Epithelial cell of prostate (primary cell): Measurements from ENCODE around the gene C16orf96.

Experiments
- DNase-seq: peaks from one replicate; pipeline ENCODE4 v3.0.0-alpha.2; 2011; ENCODE audit warnings: low read depth, low spot score
- H3K27ac ChIP-seq: fragments of 450-650 bp; 2 replicates; pipeline ENCODE4 v1.5.1; 2017; ENCODE audit warnings: mild to moderate bottlenecking

C16orf96 gene

DNA sequence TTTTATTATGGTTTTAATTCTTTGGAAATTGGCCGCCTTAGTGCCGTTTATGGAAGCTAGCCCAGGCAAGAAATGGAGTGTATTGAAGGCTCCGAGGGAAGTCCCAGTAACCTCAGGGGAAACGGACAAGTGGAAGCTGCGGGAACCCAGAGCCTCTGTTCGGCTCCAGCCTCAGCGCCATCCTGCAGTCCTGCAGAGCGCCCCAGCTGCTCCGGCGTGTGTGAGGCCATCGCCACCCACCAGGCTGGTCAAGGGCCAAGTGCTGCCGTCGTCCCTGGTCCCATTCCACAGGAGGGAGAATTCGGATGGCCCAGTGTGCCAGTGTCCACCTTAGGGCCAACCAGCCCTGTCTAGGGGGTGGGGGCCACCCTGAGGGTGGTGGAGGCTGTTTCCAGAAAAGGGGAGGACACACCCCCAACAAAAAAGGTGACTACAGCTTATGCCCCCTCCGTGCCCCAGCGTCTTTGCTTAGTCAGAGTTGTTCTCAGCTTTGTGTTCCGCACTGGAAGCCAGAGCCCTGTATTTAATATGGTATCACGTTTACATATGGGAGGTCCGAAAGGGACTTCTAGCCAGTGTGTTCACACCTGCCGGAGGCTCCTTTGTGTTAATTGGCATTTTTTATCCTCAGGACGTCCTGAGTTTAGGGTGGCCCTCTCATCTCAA is 81.5 kb downstream of the C16orf96 start:
- DNase-seq = no peak
- no peak overlapping the region for H3K27ac ChIP-seq

DNA sequence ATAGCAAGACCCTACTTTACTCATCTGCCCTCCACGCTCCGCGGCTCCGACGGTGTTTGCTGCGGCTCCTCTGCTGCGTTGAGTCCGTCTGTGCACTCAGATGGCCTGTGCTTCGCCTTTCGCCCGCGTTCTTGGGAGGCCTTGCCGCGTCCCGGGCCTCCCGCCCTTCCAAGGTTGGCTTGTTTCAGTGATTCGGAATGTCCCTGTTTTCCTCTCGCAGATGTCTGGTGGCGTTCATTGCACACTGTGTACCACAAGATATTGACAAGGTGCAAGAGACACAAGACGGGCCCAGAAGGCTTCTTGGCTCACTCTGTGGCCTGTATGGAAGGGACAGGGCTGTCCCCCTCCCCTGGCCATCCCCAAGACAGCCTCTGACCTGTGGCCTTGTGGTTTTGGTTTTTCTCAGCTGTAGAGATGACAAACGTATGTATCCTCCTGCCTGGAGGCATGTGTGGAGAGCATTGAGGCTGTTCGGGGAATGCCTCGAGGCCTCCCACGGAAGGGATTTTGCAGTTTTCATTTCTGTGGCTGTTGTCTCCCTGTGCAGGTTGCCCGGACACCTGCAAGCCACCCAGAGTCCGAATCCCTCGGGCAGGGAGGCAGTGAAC is 83.9 kb downstream of the C16orf96 start:
- no peak for DNase-seq
- no peak overlapping the region for H3K27ac ChIP-seq

DNA sequence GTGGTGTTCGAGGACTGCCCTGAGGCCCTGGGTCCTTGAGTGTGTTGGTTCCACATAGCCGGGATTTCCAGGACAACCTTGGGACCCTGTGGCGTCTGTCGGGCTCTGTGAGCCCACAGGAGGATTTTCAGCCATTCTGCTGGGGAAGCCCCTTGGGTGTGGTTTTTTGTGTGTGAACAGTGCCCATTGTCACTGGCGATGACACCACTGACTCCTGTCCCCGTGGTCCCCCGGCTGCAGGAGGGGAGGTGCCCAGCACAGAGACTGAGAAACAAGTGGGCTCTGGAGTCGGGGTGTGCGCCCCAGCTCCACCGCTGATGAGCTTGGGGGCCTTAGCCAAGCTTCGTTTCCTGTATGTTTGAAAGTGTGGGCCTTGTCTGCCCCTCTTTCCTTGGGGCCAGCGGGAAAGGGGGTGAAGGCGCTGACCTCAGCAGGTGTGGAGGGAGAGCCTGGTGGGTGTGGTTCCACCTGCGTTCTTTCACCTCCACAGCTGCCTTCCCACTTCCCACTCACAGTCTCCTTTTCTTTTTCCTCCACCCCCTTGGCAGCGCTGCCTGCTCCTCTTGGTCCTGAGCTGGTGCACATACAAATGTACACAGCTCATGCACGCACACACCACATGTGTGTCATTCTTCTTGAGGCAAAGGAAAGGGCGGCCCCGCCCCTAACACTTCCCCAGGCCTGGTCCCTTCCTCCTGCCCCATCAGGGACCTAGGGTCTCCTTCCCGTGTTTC is 84.6 kb downstream of the C16orf96 start:
- H3K27ac ChIP-seq = no peak overlapping the region
- no peak for DNase-seq

DNA sequence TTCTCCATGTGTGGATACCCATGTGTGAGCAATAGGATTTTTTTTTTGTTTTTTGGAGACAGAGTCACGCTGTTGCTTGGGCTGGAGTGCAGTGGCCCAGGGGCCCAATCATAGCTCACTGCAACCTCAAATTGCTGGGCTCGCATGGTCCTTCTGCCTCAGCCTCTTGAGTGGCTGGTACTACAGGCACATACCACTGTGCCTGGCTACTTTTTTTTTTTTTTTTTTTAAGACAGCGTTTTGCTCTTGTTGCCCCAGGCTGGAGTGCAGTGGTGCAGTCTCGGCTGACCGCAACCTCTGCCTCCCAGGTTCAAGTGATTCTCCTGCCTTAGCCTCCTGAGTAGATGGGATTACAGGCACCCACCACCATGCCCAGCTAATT is 85.2 kb downstream of the C16orf96 start:
- H3K27ac ChIP-seq = no peak overlapping the region
- no peak for DNase-seq

DNA sequence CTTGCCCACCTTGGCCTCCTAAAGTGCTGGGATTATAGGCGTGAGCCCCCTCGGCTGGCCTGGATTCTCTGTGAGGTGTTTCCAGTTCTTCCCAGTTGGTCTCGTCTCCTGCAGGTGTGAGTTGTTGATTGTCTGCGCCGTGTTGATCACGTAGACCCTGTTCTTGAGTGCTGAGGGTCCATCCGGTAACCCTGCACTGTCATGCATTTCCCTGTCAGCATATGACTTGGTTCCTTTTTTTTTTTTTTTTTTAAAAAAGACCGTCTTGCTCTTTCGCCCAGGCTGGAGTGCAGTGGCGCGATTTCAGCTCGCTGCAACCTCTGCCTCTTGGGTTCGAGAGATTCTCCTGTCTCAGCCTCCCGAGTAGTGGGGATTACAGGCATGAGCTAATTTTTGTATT is 85.8 kb downstream of the C16orf96 start:
- DNase-seq = no peak
- no peak overlapping the region for H3K27ac ChIP-seq

GRCh38 chr16:4646773-4647643 is 90.9 kb downstream of the C16orf96 start:
- H3K27ac ChIP-seq = no peak overlapping the region
- no peak for DNase-seq

- H3K27ac ChIP-seq = no peak overlapping the region
- no peak for DNase-seq
Measured at GRCh38 chr16:4647644-4647980, 91.5 kb downstream of the C16orf96 start.

DNA sequence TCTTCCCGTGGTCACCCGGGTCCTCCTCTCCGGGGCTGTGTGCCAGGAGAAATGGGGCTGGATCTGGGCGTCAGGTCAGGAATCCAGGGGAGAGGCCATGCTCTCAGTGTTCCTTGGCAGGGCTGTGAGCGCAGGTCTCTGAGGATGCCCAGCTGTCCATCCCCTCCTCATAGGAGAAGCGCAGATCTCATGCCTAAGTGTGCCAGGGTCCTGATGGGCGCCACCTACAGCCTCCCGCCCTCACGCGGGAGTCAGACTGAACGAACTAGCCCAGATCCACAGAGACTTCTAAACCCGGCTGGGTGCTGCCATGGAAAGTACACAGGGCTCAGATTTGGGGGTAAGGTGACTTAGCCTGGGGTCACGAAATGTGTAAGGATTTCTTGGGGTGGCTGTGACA is 92.8 kb downstream of the C16orf96 start:
- no peak overlapping the region for H3K27ac ChIP-seq
- no peak for DNase-seq

DNA sequence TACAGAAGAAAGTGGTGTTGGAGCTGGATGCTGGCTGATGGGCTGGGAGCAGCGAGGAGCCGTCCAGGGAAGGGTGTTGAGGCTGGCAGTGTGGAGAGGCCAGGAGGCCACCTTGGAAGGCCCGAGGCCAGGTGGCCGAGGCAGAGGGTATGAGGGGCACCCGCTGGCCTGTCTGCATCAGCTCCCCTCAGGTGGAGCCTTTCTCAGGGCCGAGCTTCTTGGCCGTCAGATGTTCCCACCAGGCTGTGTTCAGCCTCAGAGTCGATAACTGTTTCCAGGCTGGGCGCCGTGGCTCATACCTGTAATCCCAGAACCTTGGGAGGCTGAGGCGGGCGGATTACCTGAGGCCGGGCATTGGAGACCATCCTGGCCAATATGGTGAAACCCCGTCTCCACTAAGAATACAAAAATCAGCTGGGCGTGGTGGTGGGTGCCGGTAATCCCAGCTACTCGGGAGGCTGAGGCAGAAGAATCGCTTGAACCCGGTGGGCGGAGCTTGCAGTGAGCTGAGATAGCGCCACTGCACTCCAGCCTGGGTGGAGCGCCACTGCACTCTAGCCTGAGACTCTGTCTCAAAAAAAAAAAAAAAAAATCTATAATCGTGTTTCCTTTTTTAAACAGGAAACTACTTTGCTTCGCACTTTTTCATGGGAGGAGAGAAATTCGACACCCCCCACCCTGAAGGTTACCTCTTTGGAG is 93.8 kb downstream of the C16orf96 start:
- no peak overlapping the region for H3K27ac ChIP-seq
- DNase-seq = no peak
